ENCODE results near the gene ECE2.

The ECE2 gene

GRCh38 chr3:184314700-184315542 is 39.1 kb downstream of the ECE2 start:
- peak; percentile 91 for DNase-seq (ENCODE audit: low read depth)

- no peak for DNase-seq (ENCODE audit: low read depth)
Measured at GRCh38 chr3:184315543-184315867, 39.7 kb downstream of the ECE2 start.

GRCh38 chr3:184315871-184316661 is 40.2 kb downstream of the ECE2 start:
- no peak for DNase-seq (ENCODE audit: low read depth)

GRCh38 chr3:184316792-184317191 is 41.0 kb downstream of the ECE2 start:
- DNase-seq (ENCODE audit: low read depth): no peak

- no peak for DNase-seq (ENCODE audit: low read depth)
Measured at GRCh38 chr3:184317201-184317600, 41.4 kb downstream of the ECE2 start.

GRCh38 chr3:184320104-184320445 is 44.3 kb downstream of the ECE2 start:
- peak; percentile 98 for DNase-seq (ENCODE audit: low read depth)

GRCh38 chr3:184321666-184322065 is 45.8 kb downstream of the ECE2 start:
- no peak for DNase-seq (ENCODE audit: low read depth)

GRCh38 chr3:184322731-184323487 is 47.1 kb downstream of the ECE2 start:
- peak; percentile 87 for DNase-seq (ENCODE audit: low read depth)

GRCh38 chr3:184323696-184324095 is 47.9 kb downstream of the ECE2 start:
- DNase-seq (ENCODE audit: low read depth): no peak

GRCh38 chr3:184325269-184325668 is 49.4 kb downstream of the ECE2 start:
- no peak for DNase-seq (ENCODE audit: low read depth)

- no peak for DNase-seq (ENCODE audit: low read depth)
Measured at GRCh38 chr3:184325715-184326369, 50.0 kb downstream of the ECE2 start.

- no peak for DNase-seq (ENCODE audit: low read depth)
Measured at GRCh38 chr3:184327171-184327570, 51.3 kb downstream of the ECE2 start.

GRCh38 chr3:184328516-184328915 is 52.7 kb downstream of the ECE2 start:
- DNase-seq (ENCODE audit: low read depth): no peak

GRCh38 chr3:184332370-184333090 is 56.7 kb downstream of the ECE2 start:
- DNase-seq (ENCODE audit: low read depth): peak; percentile 61

GRCh38 chr3:184333190-184333589 is 57.4 kb downstream of the ECE2 start:
- DNase-seq (ENCODE audit: low read depth): no peak

- no peak for DNase-seq (ENCODE audit: low read depth)
Measured at GRCh38 chr3:184333700-184334099, 57.9 kb downstream of the ECE2 start.

GRCh38 chr3:184334470-184335158 is 58.8 kb downstream of the ECE2 start:
- DNase-seq (ENCODE audit: low read depth): peak; percentile 30

GRCh38 chr3:184335291-184335660 is 59.5 kb downstream of the ECE2 start:
- DNase-seq (ENCODE audit: low read depth): no peak

GRCh38 chr3:184335661-184336546 is 60.1 kb downstream of the ECE2 start:
- peak; percentile 79 for DNase-seq (ENCODE audit: low read depth)
